Activated B cell treated with CpG ODN at 0.5 μM for 24 hours (primary cell): Measurements from ENCODE around the gene AGAP1. TPM values are rescaled to one million over a fixed set of nuclear protein-coding genes. Genes with fewer than 3 reads are reported as not detected.

Experiments used
- ATAC-seq: fragments of 200-7000 bp; cut with Tn5 transposase; one replicate; pipeline ENCODE4 v1.10.0; 2021; ENCODE audit warnings: low read depth, mild to moderate bottlenecking, moderate library complexity
- CTCF ChIA-PET: fragments of 350-600 bp; sonication (Branson Sonifier 250); formaldehyde crosslinking; loops from one replicate; lab custom pipeline; 2021; ENCODE audit warnings: antibody characterized with exemption; lab: Charles Lee
- POLR2A ChIA-PET: fragments of 350-600 bp; sonication (Branson Sonifier 250); formaldehyde crosslinking; loops from one replicate; lab custom pipeline; 2021; ENCODE audit warnings: antibody characterized with exemption; lab: Charles Lee
- DNase-seq: peaks from one replicate; pipeline ENCODE4 v3.0.0; 2022
- H3K27ac Mint-ChIP-seq: one replicate; pipeline ENCODE4 v1.8.0; 2020; ENCODE audit warnings: mixed read lengths
- H3K27me3 Mint-ChIP-seq: one replicate; pipeline ENCODE4 v1.8.0; 2021; ENCODE audit warnings: mixed read lengths
- H3K36me3 Mint-ChIP-seq: one replicate; pipeline ENCODE4 v1.8.0; 2021; ENCODE audit warnings: low read depth, mixed read lengths
- H3K4me1 Mint-ChIP-seq: one replicate; pipeline ENCODE4 v1.8.0; 2021; ENCODE audit warnings: mixed read lengths
- H3K4me3 Mint-ChIP-seq: one replicate; pipeline ENCODE4 v1.8.0; 2020; ENCODE audit warnings: mild to moderate bottlenecking, mixed read lengths
- H3K9me3 Mint-ChIP-seq: one replicate; pipeline ENCODE4 v1.8.0; 2020; ENCODE audit warnings: mixed read lengths
- CTCF ChIP-seq: fragments of 200-600 bp; IDR thresholded peaks from one replicate; pipeline ENCODE4 v1.8.0; 2022; ENCODE audit warnings: antibody characterized with exemption, mild to moderate bottlenecking
- intact Hi-C: fragments of 100-400 bp; cut with micrococcal nuclease; formaldehyde crosslinking; loops from one replicate; pipeline ENCODE4 v1.15.1; 2024
- total RNA-seq: library from RNA; stranded (reverse); gene quantifications from 2 replicates; pipeline ENCODE4 v1.2.3, GENCODE V29; 2022

Gene AGAP1
- total RNA-seq, 1 donor from 2014 or later, result not detected

- H3K4me3 Mint-ChIP-seq, result no peak overlapping the region
- POLR2A ChIA-PET, result no interaction called here
- no peaks in the 10 kb centered on the region for H3K9me3 Mint-ChIP-seq
- H3K27me3 Mint-ChIP-seq, result no peaks in the 10 kb centered on the region
- no peak for TF ChIP-seq CTCF
- H3K4me1 Mint-ChIP-seq, result no peaks in the 10 kb centered on the region
- CTCF ChIA-PET, result no interaction called here
- H3K27ac Mint-ChIP-seq, result no peak overlapping the region
- H3K36me3 Mint-ChIP-seq, result no peaks in the 10 kb centered on the region
- DNase-seq (no peak), ATAC-seq (no peak)
- intact Hi-C loops, result no loop called here
Observed at GRCh38 chr2:235705296-235705695, 211.5 kb downstream of the AGAP1 start.

GRCh38 chr2:235706506-235706905, 212.7 kb downstream of the AGAP1 start:
- intact Hi-C loops, result no loop called here
- Mint-ChIP-seq H3K9me3 (no peaks in the 10 kb centered on the region), H3K27me3 (no peaks in the 10 kb centered on the region), H3K4me1 (no peaks in the 10 kb centered on the region), H3K36me3 (no peaks in the 10 kb centered on the region), H3K4me3 (no peak overlapping the region), H3K27ac (no peak overlapping the region)
- TF ChIP-seq CTCF, result no peak
- no peak for ATAC-seq
- CTCF ChIA-PET, result no interaction called here
- DNase-seq, result no peak
- POLR2A ChIA-PET, result no interaction called here

- DNase-seq, result no peak
- ChIA-PET POLR2A (no interaction called here), CTCF (no interaction called here)
- ATAC-seq, result no peak
- Mint-ChIP-seq H3K4me3 (no peak overlapping the region), H3K36me3 (no peaks in the 10 kb centered on the region), H3K4me1 (no peaks in the 10 kb centered on the region), H3K9me3 (no peaks in the 10 kb centered on the region), H3K27me3 (no peaks in the 10 kb centered on the region), H3K27ac (no peak overlapping the region)
- TF ChIP-seq CTCF, result no peak
- intact Hi-C loops, result no loop called here
Observed at GRCh38 chr2:235707411-235708096, 213.7 kb downstream of the AGAP1 start.

GRCh38 chr2:235709124-235709813, 215.4 kb downstream of the AGAP1 start:
- Mint-ChIP-seq H3K4me1 (no peaks in the 10 kb centered on the region), H3K9me3 (no peaks in the 10 kb centered on the region), H3K36me3 (no peaks in the 10 kb centered on the region), H3K27ac (no peak overlapping the region), H3K27me3 (no peaks in the 10 kb centered on the region), H3K4me3 (no peak overlapping the region)
- no peak for ATAC-seq
- no peak for DNase-seq
- intact Hi-C loops, result no loop called here
- ChIA-PET POLR2A (no interaction called here), CTCF (no interaction called here)
- no peak for TF ChIP-seq CTCF

- no peaks in the 10 kb centered on the region for H3K36me3 Mint-ChIP-seq
- H3K27ac Mint-ChIP-seq, result no peak overlapping the region
- no peaks in the 10 kb centered on the region for H3K27me3 Mint-ChIP-seq
- intact Hi-C loops, result no loop called here
- POLR2A ChIA-PET, result no interaction called here
- ATAC-seq, result no peak
- no peak for DNase-seq
- TF ChIP-seq CTCF, result no peak
- H3K4me3 Mint-ChIP-seq, result no peak overlapping the region
- H3K9me3 Mint-ChIP-seq, result no peaks in the 10 kb centered on the region
- H3K4me1 Mint-ChIP-seq, result no peaks in the 10 kb centered on the region
- CTCF ChIA-PET, result no interaction called here
Observed at GRCh38 chr2:235709969-235710879, 216.4 kb downstream of the AGAP1 start.
